GDM1 (cell line): ENCODE measurements around the gene SPDYE2.
"Not testable (repeated sequence)": the region's sequence is repeated elsewhere in the genome, so short reads cannot be mapped to it uniquely, and the experiment has no call there.

Experiments
- DNase-seq: peaks from one replicate; lab custom pipeline; 2025; lab: John Stamatoyannopoulos, UW

SPDYE2 gene

DNA sequence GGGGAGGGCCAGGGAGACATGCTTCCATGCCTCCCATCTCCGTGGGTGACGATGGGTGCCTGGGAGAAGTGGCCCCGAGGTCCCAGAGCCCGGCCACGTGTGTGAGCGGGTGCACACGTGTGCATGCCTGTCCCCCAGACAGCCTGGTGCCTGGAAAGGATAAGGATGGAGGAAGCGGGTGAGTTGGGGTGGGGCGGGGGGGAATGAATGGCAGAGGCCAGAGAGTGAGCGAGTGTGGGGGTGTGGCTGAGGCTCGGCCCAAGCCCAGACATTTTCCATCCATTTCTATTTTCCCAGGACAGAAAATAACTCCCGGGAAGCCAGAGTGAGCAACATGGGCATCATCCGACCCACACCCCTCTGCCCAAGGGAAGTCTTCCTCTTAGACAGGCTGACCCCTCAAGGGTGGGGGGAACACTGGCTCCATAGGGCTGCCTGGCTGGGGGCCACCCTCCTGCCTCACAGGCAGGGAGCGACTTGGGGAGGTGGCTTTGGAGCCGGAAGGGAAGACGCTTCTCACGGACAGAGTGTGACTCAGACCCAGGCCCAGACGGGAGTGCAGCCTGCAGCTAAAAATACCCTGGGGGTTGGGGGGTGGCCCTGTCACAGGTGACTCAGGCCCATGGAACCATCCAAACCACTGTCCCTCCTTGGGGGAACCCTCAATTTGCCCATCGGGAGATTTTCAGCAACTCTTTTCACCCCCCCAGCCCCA, 53.6 kb downstream of the SPDYE2 start:
- DNase-seq = not testable (repeated sequence)

- DNase-seq = not testable (repeated sequence)
Measured at GRCh38 chr7:102606848-102607247, 55.8 kb downstream of the SPDYE2 start.

DNA sequence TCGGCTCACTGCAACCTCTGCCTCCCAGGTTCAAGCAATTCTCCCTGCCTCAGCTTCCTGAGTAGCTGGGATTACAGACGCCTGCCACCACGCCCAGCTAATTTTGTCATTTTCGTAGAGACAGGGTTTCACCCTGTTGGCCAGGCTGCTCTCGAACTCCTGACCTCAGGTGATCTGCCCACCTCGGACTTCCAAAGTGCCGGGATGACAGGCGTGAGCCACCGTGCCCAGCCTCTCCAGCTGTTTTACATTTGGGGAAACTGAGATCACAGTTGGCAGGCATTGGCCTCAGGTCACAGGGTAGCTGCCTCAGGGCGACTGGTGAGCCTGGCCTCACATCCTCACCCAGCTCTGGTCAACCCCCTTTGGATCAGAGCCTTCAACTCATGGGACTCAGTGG, 58.7 kb downstream of the SPDYE2 start:
- DNase-seq = not testable (repeated sequence)

DNA sequence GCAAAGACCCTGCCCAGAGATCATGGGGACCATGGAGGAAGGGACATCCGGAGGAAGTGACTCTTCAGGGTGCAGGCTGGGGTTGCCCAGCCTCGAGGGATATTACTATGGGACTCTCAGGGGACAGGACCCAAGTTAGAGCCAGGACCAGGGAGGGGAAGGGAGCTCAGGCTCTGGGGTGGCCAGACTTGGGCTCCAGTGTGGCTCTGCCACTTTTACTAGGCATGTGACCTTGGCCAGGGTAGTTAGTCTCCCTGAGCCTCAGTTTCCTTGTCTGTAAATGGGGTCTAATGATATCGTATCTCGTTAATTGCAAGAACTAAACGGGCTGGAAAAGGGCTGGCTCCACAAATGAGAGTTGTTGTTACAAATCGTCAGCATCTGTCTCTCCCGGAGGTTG, 59.4 kb downstream of the SPDYE2 start:
- not testable (repeated sequence) for DNase-seq

DNA sequence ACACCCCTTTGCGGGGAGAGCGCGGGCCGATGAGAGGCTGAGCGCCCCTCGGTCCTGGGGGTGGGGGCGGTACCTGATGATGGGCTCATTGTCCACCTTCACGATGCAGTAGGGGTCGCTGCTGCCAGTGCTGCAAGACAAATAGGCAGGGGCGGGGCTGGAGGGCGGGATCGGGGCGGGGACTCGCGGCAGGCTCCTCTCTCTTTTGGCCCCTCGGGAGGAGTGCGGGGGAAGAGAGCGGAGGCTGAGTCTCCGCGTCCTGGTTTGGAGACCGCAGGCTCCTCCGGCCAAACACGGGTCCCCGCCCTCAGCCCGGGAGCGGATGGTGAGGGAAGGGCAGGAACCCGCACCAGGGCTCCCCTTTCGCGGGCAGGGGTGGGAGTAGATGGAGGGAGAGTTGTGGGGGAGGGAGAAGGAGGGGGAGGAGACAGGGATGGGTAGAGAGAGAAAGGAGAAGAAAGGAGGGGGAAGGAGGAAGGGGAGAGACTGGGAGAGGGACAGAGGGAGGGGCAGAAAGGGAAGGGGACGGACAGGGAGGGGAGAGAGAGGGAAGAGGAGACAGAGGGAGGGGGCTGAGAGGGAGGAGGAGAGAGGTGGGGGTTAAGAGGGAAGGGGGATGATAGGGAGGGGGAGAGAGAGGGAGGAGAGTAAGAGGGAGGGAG, 60.1 kb downstream of the SPDYE2 start:
- not testable (repeated sequence) for DNase-seq

DNA sequence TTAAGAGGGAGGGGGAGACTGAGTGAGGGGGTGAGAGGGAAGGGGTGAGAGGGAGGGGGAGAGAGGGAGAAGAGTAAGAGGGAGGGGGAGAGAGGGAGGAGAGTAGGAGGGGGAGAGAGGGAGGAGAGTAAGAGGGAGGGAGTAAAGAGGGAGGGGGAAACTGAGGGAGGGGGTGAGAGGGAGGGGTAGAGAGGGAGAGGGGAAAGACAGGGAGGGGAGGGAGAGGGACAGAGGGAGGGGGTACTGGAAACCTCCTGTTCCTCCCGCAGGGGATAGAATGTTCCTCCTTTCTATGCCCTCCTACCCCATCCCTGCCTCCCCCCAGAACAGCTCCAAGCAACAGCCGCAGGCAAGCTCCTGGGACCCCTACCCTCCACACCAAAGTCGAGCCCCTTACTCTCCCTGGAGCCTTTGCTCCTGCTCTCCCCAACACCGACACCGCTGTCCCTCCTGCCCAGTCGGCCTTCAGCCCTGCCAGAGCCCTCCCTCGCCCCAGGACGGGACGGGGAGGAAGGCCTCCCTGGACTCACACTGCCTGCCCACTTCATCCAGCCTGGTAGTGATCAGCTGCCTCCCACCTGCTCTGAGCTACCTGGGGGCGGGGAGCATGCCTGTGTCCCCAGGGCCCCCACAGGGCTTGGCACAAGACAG, 60.8 kb downstream of the SPDYE2 start:
- DNase-seq = not testable (repeated sequence)
